ENCODE results near the gene SYNRG. TPM values are rescaled to one million over a fixed set of nuclear protein-coding genes. Genes with fewer than 3 reads are reported as not detected.

SYNRG gene
- total and polyA plus RNA-seq, 2 of the 13 experiments (the other 11 are each of a cell fraction or from before 2014, with no cell fraction given) = 7.3 to 8.7 TPM

DNA sequence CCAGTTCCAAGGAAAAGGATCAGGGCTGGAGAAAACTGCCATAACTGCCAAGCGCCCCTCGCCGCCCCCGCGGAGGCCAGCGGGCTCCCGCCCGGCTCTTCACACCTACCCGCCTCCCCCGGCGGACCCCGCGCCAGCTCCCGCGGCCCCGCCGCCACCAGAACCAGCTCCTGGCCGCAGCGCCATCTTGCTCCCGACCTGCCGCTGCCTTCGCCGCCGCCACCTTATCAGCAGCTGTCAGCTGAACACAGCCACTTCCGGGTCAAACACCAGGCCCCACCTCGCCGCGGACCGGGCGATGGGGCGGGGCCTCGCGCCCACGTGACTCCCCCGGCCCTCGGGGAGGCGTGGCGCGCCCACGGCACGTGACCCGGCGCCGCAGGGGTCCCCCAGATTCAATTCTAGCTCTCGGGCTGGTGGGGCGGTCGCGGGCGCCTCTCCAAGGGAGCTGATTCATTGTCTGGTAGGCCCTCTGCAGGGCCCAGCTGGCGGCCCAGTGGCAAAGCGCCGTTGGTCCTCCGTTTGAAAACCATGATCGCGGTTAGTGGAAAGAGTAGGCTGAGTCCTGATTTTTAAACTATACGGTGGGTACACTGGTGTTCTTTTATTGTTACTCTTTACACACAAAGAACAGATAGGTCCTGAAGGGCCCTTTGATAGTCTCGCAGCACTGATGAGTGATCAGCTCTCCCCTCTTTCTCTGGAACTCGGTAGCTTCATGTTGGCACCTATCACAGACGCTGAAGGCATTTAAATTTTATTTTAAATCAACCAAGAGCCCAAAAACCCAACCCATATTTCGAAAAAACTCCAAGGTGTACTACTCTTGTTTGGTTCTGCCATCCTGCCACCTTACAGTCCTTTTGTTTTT lies at the start of gene SYNRG (continued):
- TF ChIP-seq ZNF407 (CRISPR knock-in tag; IDR thresholded peaks at IDR 0.05; ENCODE audit: not compliant biosample characterization) = peak; percentile 83
- peak; percentile 56; the same call in 1 of the 2 replicates for TF ChIP-seq DMAP1 (CRISPR knock-in tag; IDR thresholded peaks at IDR 0.05)
- TF ChIP-seq KDM6A (CRISPR knock-in tag; IDR thresholded peaks at IDR 0.05; ENCODE audit: low read depth) = no peak
- 0 out of 2 replicates have a peak, but pooled peaks have one; percentile 56 for TF ChIP-seq CENPT (CRISPR knock-in tag; IDR thresholded peaks at IDR 0.05; ENCODE audit: low read depth)
- no peak for TF ChIP-seq U2AF1 (optimal IDR thresholded peaks at IDR 0.05; ENCODE audit: low read depth, low read length)
- TF ChIP-seq CTCF (CRISPR knock-in tag; IDR thresholded peaks at IDR 0.05) = peak; percentile 61
- no peak for TF ChIP-seq ZNF138 (CRISPR knock-in tag; IDR thresholded peaks at IDR 0.05; ENCODE audit: low read depth)
- TF ChIP-seq, protein P1, sequence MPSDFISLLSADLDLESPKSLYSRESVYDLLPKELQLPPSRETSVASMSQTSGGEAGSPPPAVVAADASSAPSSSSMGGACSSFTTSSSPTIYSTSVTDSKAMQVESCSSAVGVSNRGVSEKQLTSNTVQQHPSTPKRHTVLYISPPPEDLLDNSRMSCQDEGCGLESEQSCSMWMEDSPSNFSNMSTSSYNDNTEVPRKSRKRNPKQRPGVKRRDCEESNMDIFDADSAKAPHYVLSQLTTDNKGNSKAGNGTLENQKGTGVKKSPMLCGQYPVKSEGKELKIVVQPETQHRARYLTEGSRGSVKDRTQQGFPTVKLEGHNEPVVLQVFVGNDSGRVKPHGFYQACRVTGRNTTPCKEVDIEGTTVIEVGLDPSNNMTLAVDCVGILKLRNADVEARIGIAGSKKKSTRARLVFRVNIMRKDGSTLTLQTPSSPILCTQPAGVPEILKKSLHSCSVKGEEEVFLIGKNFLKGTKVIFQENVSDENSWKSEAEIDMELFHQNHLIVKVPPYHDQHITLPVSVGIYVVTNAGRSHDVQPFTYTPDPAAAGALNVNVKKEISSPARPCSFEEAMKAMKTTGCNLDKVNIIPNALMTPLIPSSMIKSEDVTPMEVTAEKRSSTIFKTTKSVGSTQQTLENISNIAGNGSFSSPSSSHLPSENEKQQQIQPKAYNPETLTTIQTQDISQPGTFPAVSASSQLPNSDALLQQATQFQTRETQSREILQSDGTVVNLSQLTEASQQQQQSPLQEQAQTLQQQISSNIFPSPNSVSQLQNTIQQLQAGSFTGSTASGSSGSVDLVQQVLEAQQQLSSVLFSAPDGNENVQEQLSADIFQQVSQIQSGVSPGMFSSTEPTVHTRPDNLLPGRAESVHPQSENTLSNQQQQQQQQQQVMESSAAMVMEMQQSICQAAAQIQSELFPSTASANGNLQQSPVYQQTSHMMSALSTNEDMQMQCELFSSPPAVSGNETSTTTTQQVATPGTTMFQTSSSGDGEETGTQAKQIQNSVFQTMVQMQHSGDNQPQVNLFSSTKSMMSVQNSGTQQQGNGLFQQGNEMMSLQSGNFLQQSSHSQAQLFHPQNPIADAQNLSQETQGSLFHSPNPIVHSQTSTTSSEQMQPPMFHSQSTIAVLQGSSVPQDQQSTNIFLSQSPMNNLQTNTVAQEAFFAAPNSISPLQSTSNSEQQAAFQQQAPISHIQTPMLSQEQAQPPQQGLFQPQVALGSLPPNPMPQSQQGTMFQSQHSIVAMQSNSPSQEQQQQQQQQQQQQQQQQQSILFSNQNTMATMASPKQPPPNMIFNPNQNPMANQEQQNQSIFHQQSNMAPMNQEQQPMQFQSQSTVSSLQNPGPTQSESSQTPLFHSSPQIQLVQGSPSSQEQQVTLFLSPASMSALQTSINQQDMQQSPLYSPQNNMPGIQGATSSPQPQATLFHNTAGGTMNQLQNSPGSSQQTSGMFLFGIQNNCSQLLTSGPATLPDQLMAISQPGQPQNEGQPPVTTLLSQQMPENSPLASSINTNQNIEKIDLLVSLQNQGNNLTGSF (CRISPR knock-in tag; IDR thresholded peaks at IDR 0.05) = no peak
- TF ChIP-seq ZNF569 (CRISPR knock-in tag; IDR thresholded peaks at IDR 0.05; ENCODE audit: borderline replicate concordance) = no peak
- no peak for TF ChIP-seq NONO (IDR thresholded peaks at IDR 0.05)
- TF ChIP-seq NONO (CRISPR knock-in tag; conservative IDR thresholded peaks at IDR 0.05) = peak; percentile 98
- no peak for TF ChIP-seq ZNF484 (CRISPR knock-in tag; IDR thresholded peaks at IDR 0.05; ENCODE audit: borderline replicate concordance, low read depth)

Measured in HepG2 (cell line).